Activated CD4-positive, alpha-beta T cell treated with anti-CD3 and anti-CD28 coated beads, Interleukin-2, amount 10 ng/mL, durations not matched to agents 24 days and 14 days (primary cell): Measurements from ENCODE around the gene INPP5A. TPM values are rescaled to one million over a fixed set of nuclear protein-coding genes. Genes with fewer than 3 reads are reported as not detected.

ENCODE experiments used
- DNase-seq: peaks from one replicate; pipeline ENCODE4 v3.0.0; 2022
- H3K27ac Mint-ChIP-seq: one replicate; pipeline ENCODE4 v1.8.0; 2022; ENCODE audit warnings: mild to moderate bottlenecking, mixed read lengths
- H3K27me3 Mint-ChIP-seq: one replicate; pipeline ENCODE4 v1.8.0; 2022; ENCODE audit warnings: mixed read lengths
- H3K36me3 Mint-ChIP-seq: one replicate; pipeline ENCODE4 v1.8.0; 2022; ENCODE audit warnings: low read depth, mild to moderate bottlenecking, mixed read lengths
- H3K4me1 Mint-ChIP-seq: one replicate; pipeline ENCODE4 v1.8.0; 2021; ENCODE audit warnings: mixed read lengths
- H3K4me3 Mint-ChIP-seq: one replicate; pipeline ENCODE4 v1.8.0; 2022; ENCODE audit warnings: mild to moderate bottlenecking, moderate library complexity, mixed read lengths
- H3K9me3 Mint-ChIP-seq: one replicate; pipeline ENCODE4 v1.8.0; 2021; ENCODE audit warnings: mixed read lengths
- intact Hi-C: fragments of 100-400 bp; cut with micrococcal nuclease; formaldehyde crosslinking; loops from one replicate; pipeline ENCODE4 v1.15.1; 2023
- total RNA-seq: library from RNA; stranded (reverse); gene quantifications from 2 replicates; pipeline ENCODE4 v1.2.3, GENCODE V29; 2022

The INPP5A gene
- total RNA-seq, 1 donor from 2014 or later: 10.3 TPM

DNA sequence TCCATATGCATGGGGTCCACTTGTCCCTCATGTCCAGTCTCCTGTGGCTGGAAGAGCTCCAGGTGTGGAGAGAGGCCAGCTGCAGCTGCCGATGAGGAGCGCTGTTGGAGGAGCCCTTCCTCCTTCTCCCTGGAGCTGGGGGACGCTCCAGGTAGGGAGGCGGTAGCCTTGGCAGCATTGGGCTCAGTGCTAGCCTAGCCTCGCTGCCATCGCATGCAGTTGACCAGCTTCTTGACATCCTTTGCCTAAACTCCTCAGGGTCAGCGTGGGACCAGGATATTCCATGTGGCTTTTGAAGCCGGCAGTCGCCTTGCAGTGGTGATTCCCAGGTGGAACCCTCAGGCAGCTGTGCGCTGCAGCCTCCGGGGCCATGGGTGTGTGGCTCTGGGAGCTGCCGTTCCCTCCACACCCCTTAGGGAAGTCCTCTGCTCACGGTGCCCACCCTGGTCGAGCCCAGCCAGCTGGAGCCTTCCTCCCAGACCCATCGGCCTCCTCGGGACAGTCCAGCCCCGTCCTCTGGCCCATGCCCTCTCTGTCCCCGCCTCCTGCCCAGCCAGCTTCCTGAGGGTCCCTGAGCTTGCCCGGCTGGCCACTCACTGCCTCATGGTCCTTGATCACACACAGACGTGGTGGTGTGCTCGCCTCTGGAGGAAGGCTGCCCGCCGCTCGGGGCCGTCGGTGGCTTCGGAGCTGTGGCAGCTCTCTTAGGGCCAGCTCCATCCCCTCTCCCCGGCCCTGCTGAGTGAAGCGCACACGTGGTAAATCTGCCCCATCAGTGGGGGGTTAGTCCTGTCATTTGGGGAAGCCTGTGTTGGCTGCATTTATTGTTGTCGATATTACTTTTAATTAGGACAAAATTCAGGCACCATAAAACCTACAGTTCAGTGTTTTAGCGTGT lies 21.2 kb downstream of the INPP5A start:
- H3K4me1 Mint-ChIP-seq: peaks cover 25% of the 10 kb centered on the region
- H3K27me3 Mint-ChIP-seq: no peaks in the 10 kb centered on the region
- H3K27ac Mint-ChIP-seq: no peak overlapping the region
- H3K4me3 Mint-ChIP-seq: no peak overlapping the region
- H3K9me3 Mint-ChIP-seq: no peaks in the 10 kb centered on the region
- peaks cover 7% of the 10 kb centered on the region for H3K36me3 Mint-ChIP-seq
- DNase-seq: no peak
- intact Hi-C loops: no loop called here

DNA sequence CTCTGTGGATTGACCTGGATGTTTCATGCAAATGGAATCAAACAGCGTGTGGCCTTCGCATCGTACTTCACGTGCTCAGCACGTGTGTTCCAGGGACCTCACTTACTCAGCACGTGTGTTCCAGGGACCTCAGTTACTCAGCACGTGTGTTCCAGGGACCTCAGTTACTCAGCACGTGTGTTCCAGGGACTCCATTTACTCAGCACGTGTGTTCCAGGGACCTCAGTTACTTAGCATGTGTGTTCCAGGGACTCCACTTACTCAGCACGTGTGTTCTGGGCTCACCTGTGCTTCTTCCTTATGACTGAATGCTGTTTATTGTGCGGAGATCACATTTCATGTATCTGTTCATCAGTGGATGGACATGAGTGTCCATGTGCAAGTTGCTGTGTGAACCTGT lies 22.0 kb downstream of the INPP5A start:
- H3K4me1 Mint-ChIP-seq: peaks cover 25% of the 10 kb centered on the region
- H3K9me3 Mint-ChIP-seq: no peaks in the 10 kb centered on the region
- H3K27ac Mint-ChIP-seq: peak overlapping the region; percentile 41
- peaks cover 7% of the 10 kb centered on the region for H3K36me3 Mint-ChIP-seq
- H3K27me3 Mint-ChIP-seq: no peaks in the 10 kb centered on the region
- H3K4me3 Mint-ChIP-seq: no peak overlapping the region
- intact Hi-C loops: no loop called here
- DNase-seq: no peak

GRCh38 chr10:132560241-132560731 lies 22.7 kb downstream of the INPP5A start:
- H3K9me3 Mint-ChIP-seq: no peaks in the 10 kb centered on the region
- H3K4me3 Mint-ChIP-seq: no peak overlapping the region
- H3K4me1 Mint-ChIP-seq: peaks cover 25% of the 10 kb centered on the region
- DNase-seq: no peak
- H3K27me3 Mint-ChIP-seq: no peaks in the 10 kb centered on the region
- no peak overlapping the region for H3K27ac Mint-ChIP-seq
- intact Hi-C loops: no loop called here
- H3K36me3 Mint-ChIP-seq: peaks cover 7% of the 10 kb centered on the region

DNA sequence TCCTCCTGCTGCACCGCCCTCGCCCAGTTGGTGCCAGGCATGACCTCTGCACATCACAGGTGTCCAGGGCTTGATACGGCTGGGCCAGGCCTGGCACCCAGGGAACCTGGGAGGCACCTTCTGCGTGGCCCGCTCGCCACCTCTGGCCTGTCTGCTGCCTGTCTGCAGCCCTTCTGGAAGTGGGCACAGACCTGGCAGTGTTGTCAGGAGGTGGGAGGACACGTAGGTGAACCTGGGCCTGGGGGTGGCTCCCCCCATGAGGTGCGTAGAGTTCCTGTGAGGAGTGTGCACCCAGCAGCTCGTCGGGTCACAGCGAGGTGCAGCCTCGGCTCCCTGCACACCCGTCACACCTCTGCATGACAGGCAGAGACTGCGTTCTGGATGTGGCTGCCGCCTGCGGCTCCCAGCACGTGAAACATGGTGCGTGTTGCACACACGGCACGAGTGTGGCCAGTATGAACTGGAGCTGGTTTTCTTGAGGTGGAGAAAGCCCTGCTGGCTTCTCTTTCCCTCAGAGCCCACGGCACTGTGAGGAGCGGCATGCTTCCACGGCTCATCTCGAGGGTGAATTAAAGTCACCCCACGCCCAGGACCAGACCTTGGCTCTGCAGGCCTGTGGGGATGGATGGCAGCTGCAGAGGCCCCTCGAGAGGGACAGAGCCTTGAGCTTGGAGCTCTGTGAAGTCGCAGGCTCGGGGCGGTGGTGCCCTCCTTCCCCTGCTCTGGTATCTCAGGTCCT lies 24.8 kb downstream of the INPP5A start:
- Mint-ChIP-seq H3K4me3 (no peak overlapping the region), H3K36me3 (peaks cover 6% of the 10 kb centered on the region), H3K27me3 (no peaks in the 10 kb centered on the region), H3K4me1 (peaks cover 21% of the 10 kb centered on the region), H3K27ac (no peak overlapping the region), H3K9me3 (no peaks in the 10 kb centered on the region)
- intact Hi-C loops: no loop called here
- no peak for DNase-seq

GRCh38 chr10:132562916-132563456 lies 25.4 kb downstream of the INPP5A start:
- Mint-ChIP-seq H3K4me1 (peaks cover 21% of the 10 kb centered on the region), H3K36me3 (peaks cover 6% of the 10 kb centered on the region), H3K9me3 (no peaks in the 10 kb centered on the region), H3K4me3 (no peak overlapping the region), H3K27me3 (no peaks in the 10 kb centered on the region), H3K27ac (no peak overlapping the region)
- intact Hi-C loops: no loop called here
- no peak for DNase-seq

DNA sequence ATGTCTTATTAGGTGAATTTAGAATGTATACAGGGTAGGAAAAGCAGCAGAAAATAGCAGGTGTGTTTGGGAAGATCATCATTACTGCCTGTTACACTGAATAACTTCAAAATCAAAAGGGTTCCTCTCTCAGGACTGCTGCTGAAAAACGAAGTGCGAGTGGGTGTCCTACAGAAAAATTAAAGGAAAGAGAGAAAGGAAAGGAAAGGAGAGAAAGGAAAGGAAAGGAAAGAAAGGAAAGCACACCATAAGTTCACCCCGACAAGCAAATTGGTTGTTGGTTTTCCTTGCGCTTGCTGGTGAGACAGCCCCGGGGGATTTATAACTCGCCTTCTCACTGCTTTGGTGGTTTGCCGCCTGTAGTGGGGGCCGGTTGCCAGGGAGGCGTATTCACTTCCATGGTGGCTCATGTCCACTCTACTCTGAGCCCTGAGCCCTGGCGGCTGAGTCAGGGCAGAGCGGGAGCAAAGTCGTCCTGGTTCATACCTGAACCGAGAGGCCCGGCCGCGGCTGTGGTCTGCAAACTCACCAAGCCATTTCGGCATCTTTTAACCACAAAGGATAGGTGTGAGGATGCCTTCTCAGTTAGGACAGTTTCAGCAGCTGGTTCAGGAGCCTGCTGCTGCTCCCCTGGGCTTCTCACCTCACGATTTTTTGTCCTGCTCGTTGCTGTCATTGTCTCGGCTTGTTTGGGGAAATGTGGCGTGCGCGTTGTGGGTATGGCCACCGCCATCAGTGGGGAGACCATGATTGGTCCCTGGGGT lies 26.1 kb downstream of the INPP5A start:
- Mint-ChIP-seq H3K27ac (no peak overlapping the region), H3K9me3 (no peaks in the 10 kb centered on the region), H3K36me3 (peaks cover 6% of the 10 kb centered on the region), H3K4me1 (peaks cover 21% of the 10 kb centered on the region), H3K4me3 (no peak overlapping the region), H3K27me3 (no peaks in the 10 kb centered on the region)
- intact Hi-C loops: no loop called here
- DNase-seq: no peak

DNA sequence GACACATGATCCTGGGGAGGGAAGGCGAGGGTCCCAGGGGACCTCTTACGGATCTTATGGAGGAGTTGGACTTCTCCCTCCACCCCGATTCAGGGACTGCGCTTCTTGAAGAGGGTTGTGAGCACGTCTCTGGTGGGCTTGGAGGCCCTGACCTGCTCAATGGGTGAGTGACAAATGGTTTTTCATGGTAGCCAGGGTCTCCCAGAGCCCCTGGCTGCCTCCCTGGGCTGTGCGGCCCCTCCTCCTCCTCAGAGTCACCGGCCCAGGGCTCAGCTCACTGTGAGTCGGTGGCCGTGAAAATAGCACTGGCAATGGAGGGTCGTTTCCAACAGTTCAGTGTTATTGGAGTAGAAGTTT lies 26.6 kb downstream of the INPP5A start:
- intact Hi-C loops: no loop called here
- H3K36me3 Mint-ChIP-seq: peaks cover 6% of the 10 kb centered on the region
- H3K27me3 Mint-ChIP-seq: no peaks in the 10 kb centered on the region
- DNase-seq: no peak
- peaks cover 21% of the 10 kb centered on the region for H3K4me1 Mint-ChIP-seq
- H3K9me3 Mint-ChIP-seq: no peaks in the 10 kb centered on the region
- no peak overlapping the region for H3K27ac Mint-ChIP-seq
- H3K4me3 Mint-ChIP-seq: no peak overlapping the region

DNA sequence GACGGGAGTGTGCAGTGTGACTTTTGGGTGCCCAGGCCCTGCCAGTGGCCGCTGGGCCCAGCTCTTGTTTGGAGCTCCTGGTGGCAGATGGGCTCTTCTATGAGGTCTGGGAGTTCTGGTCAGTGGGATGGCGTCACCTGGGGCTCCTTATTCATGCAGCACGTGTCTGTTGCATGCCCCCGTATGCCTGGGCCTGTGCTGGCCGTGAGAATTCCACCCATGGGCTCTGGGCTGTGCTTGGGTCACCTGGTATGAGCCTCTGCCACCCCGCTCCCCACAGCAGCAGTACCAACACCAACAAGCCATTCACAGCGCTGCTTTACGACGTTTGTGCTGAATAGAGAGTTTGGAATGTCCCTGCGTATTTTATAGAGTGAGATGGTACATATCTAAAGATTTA lies 27.1 kb downstream of the INPP5A start:
- peaks cover 16% of the 10 kb centered on the region for H3K4me1 Mint-ChIP-seq
- intact Hi-C loops: no loop called here
- no peaks in the 10 kb centered on the region for H3K27me3 Mint-ChIP-seq
- DNase-seq: no peak
- H3K36me3 Mint-ChIP-seq: peaks cover 4% of the 10 kb centered on the region
- no peaks in the 10 kb centered on the region for H3K9me3 Mint-ChIP-seq
- H3K27ac Mint-ChIP-seq: no peak overlapping the region
- no peak overlapping the region for H3K4me3 Mint-ChIP-seq

GRCh38 chr10:132565516-132566209 lies 28.1 kb downstream of the INPP5A start:
- no peak overlapping the region for H3K27ac Mint-ChIP-seq
- intact Hi-C loops: no loop called here
- DNase-seq: no peak
- no peak overlapping the region for H3K4me3 Mint-ChIP-seq
- no peaks in the 10 kb centered on the region for H3K9me3 Mint-ChIP-seq
- H3K36me3 Mint-ChIP-seq: peaks cover 2% of the 10 kb centered on the region
- peaks cover 14% of the 10 kb centered on the region for H3K4me1 Mint-ChIP-seq
- H3K27me3 Mint-ChIP-seq: no peaks in the 10 kb centered on the region

- DNase-seq: no peak
- Mint-ChIP-seq H3K4me1 (peaks cover 14% of the 10 kb centered on the region), H3K27ac (no peak overlapping the region), H3K4me3 (no peak overlapping the region), H3K9me3 (no peaks in the 10 kb centered on the region), H3K27me3 (no peaks in the 10 kb centered on the region), H3K36me3 (peaks cover 3% of the 10 kb centered on the region)
- intact Hi-C loops: no loop called here
These were observed 29.3 kb downstream of the INPP5A start for GRCh38 chr10:132566892-132567291.

DNA sequence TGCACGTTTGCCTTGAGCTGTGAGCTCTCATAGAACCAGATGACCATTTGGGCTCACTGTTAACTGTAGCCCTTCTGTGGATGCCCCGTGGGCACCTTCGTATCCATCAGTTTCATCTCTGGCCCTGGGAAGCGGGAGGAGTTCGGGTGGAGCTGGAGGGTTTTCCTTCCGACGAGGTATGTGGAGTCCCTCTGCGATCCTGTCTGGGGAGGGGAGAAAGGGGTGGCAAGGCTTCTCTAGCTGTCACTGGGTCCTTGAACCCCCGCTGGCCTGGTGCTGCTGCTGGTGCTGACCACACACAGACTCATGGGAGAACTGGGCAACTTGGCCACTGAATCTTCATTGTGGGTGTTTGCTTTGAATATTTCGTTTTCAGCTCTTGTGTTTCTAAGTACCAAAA lies 32.7 kb downstream of the INPP5A start:
- intact Hi-C loops: no loop called here
- DNase-seq: no peak
- Mint-ChIP-seq H3K4me3 (no peak overlapping the region), H3K4me1 (peaks cover 14% of the 10 kb centered on the region), H3K27me3 (no peaks in the 10 kb centered on the region), H3K9me3 (no peaks in the 10 kb centered on the region), H3K36me3 (peaks cover 2% of the 10 kb centered on the region), H3K27ac (no peak overlapping the region)

GRCh38 chr10:132570771-132571649 lies 33.4 kb downstream of the INPP5A start:
- Mint-ChIP-seq H3K4me3 (no peak overlapping the region), H3K9me3 (no peaks in the 10 kb centered on the region), H3K27ac (no peak overlapping the region), H3K36me3 (peaks cover 2% of the 10 kb centered on the region), H3K27me3 (no peaks in the 10 kb centered on the region), H3K4me1 (peaks cover 16% of the 10 kb centered on the region)
- no peak for DNase-seq
- intact Hi-C loops: no loop called here
